Neural cell (in vitro differentiated cells): Measurements from ENCODE around the gene IRS1.

Source experiments
- CTCF ChIP-seq: fragments of 450-650 bp; IDR thresholded peaks from 2 replicates; pipeline ENCODE4 v1.5.1; 2014; ENCODE audit warnings: antibody characterized with exemption, mild to moderate bottlenecking, moderate library complexity; ENCODE audit not compliant: poor library complexity, severe bottlenecking
- EP300 ChIP-seq: fragments of 450-650 bp; conservative IDR thresholded peaks from 2 replicates; pipeline ENCODE4 v1.6.1; 2014; ENCODE audit warnings: antibody characterized with exemption, mild to moderate bottlenecking, moderate library complexity; ENCODE audit not compliant: poor library complexity, severe bottlenecking
- EZH2 ChIP-seq: fragments of 200-600, 300-800 bp; shearing (Covaris generic), sonication (generic); IDR thresholded peaks from 2 replicates; pipeline ENCODE4 v1.6.1; 2014; ENCODE audit warnings: antibody characterized with exemption, low read length, borderline replicate concordance, mild to moderate bottlenecking; ENCODE audit not compliant: insufficient read depth, poor library complexity, severe bottlenecking
- MXI1 ChIP-seq: fragments of 450-650 bp; conservative IDR thresholded peaks from 2 replicates; pipeline ENCODE4 v1.6.1; 2014; ENCODE audit warnings: antibody characterized with exemption, mild to moderate bottlenecking; ENCODE audit not compliant: poor library complexity, severe bottlenecking
- POLR2AphosphoS5 ChIP-seq: IDR thresholded peaks from 2 replicates; pipeline ENCODE4 v1.6.1; 2012
- RAD21 ChIP-seq: fragments of 450-650 bp; conservative IDR thresholded peaks from 2 replicates; pipeline ENCODE4 v1.6.1; 2014; ENCODE audit warnings: antibody characterized with exemption, mild to moderate bottlenecking, moderate library complexity
- REST ChIP-seq: IDR thresholded peaks from 2 replicates; pipeline ENCODE4 v1.6.1; 2012; ENCODE audit warnings: borderline replicate concordance
- SMC3 ChIP-seq: fragments of 450-650 bp; conservative IDR thresholded peaks from 2 replicates; pipeline ENCODE4 v1.6.1; 2014; ENCODE audit warnings: antibody characterized with exemption, mild to moderate bottlenecking, moderate library complexity; ENCODE audit not compliant: poor library complexity
- TAF1 ChIP-seq: IDR thresholded peaks from 2 replicates; pipeline ENCODE4 v1.6.1; 2012; ENCODE audit warnings: low read depth

- TF ChIP-seq CTCF (no peak), SMC3 (no peak), RAD21 (no peak), EP300 (no peak), POLR2AphosphoS5 (no peak), EZH2 (no peak), REST (no peak), TAF1 (no peak), MXI1 (no peak)
Measured at GRCh38 chr2:226794196-226794661, 5.4 kb downstream of the IRS1 start.
